Heart right ventricle (tissue), 16 donors: ENCODE results near the gene GRM1. TPM values are rescaled to one million over a fixed set of nuclear protein-coding genes. Genes with fewer than 3 reads are reported as not detected.

Source experiments
- ATAC-seq, 8 donors: fragments of 200-7000 bp; cut with Tn5 transposase; one replicate each; pipeline ENCODE4 v1.9.1; 2020; ENCODE audit warnings: mild to moderate bottlenecking in 8 of 8, moderate library complexity in 8 of 8, moderate number of reproducible peaks in 1 of 8
- DNase-seq, 2 donors: peaks; one replicate each; pipeline ENCODE4 v3.0.0-alpha.2; 2020
- H3K27ac ChIP-seq, 10 donors: fragments of 200-600 bp; sonication (generic) in 2 of 10; one replicate each; pipeline versions ENCODE4 v1.5.0 to v1.8.0; 2020 to 2022; ENCODE audit warnings: mild to moderate bottlenecking in 3 of 10
- H3K27me3 ChIP-seq, 7 donors: fragments of 200-600 bp; one replicate each; pipeline ENCODE4 v1.8.0; 2021 to 2022; ENCODE audit warnings: mild to moderate bottlenecking in 2 of 7
- H3K36me3 ChIP-seq, 9 donors: fragments of 200-600 bp; sonication (generic) in 1 of 9; one replicate each; pipeline versions ENCODE4 v1.5.0 to v1.8.0; 2020 to 2022; ENCODE audit warnings: mild to moderate bottlenecking in 2 of 9
- H3K4me1 ChIP-seq, 9 donors: fragments of 200-600 bp; sonication (generic) in 1 of 9; one replicate each; pipeline versions ENCODE4 v1.5.0 to v1.8.0; 2020 to 2022; ENCODE audit warnings: mild to moderate bottlenecking in 4 of 9
- H3K4me3 ChIP-seq, 10 donors: fragments of 200-600 bp; sonication (generic) in 2 of 10; one replicate each; pipeline versions ENCODE4 v1.5.0 to v1.8.0; 2020 to 2022; ENCODE audit warnings: mild to moderate bottlenecking in 7 of 10, moderate library complexity in 2 of 10
- H3K9me3 ChIP-seq, 11 donors: fragments of 200-600 bp in 10 of 11; sonication (generic) in 2 of 11; one replicate each; pipeline versions ENCODE4 v1.5.0 to v1.8.0; 2013 to 2022; ENCODE audit warnings: mild to moderate bottlenecking in 2 of 11, control low read depth in 1 of 11, moderate library complexity in 1 of 11
- WGBS, 2 donors: extraction: QIAGEN DNeasy Blood & Tissue Kit; methylation state at CpG; one replicate each; pipeline ENCODE4 v1.1.7; 2013; ENCODE audit warnings: inconsistent platforms in 1 of 2; 5-methylcytosine and 5-hydroxymethylcytosine counted together
- intact Hi-C, 10 donors: fragments of 100-400 bp; cut with DNase I; formaldehyde crosslinking; loops; one replicate each; pipeline versions ENCODE4 v1.11.1 to v1.14.2; 2022
- polyA plus RNA-seq, 2 donors: library from polyadenylated mRNA; stranded (reverse); fragments of 200-250 nt; gene quantifications; one replicate each; pipeline ENCODE4 v1.2.3, GENCODE V29; 2013
- total RNA-seq, 10 donors: library from RNA; stranded (reverse); fragmentation: NEBNext Ultra II Directional in 3 of 10; extraction: Animal tissue kit (Norgen Biotek cat#: 25700) in 3 of 10; gene quantifications; one replicate each; pipeline versions ENCODE4 v1.2.1 to v1.2.4, GENCODE V29; 2021 to 2023
- TF ChIP-seq, protein P1 (sequence below), 9 donors: fragments of 200-600 bp; sonication (generic) in 2 of 9; IDR thresholded peaks; one replicate each; pipeline versions ENCODE4 v1.5.0 to v1.8.0; 2021 to 2022; ENCODE audit warnings: antibody characterized with exemption in 9 of 9, mild to moderate bottlenecking in 5 of 9, moderate library complexity in 1 of 9
- donor health status: Arrhythmogenic right ventricular cardiomyopathy.
- donor health status: ischemic (EF 13 %, LVEDD 7.1; RV severe dilation, severe dysfunction).
- donor health status: healthy with polysubstance abuse.
- donor health status: DM: no; HTN: yes; CAD: no.
- donor health status: DM: no; HTN: no; CAD: no.
- donor health status: ischemic (EF 25% LVEDD 6.9; RV normal size, moderate dysfunction).
- donor health status: ischemic (EF 25% LVEDD 5.7; RV mildly dilated, moderate dysfunction).
- donor health status: healthy.
- donor health status: DM: yes; HTN: yes; CAD: no.
- donor health status: Ischemic cardiomyopathy.
- donor health status: ischemic (EF 35%, LVEDD 5.7; RV mildly dilated, moderate dysfunction).
- donor health status: nonischemic (EF 11% LVEDD 7.7; RV severe dilation, severe dysfunction).
- donor health status: DM: yes; HTN: yes; CAD: no.
- donor health status: PGD.
- donor health status: ischemic (EF 29% LVEDD 5.4; RV normal size, mild dysfunction).
- donor health status: nonischemic (EF 23%, LVEDD 6.1; RV moderate dilation, normal function).

GRM1 gene
- total and polyA plus RNA-seq, 12 donors: 0.26 to 8.3 (median 4.6) TPM

DNA sequence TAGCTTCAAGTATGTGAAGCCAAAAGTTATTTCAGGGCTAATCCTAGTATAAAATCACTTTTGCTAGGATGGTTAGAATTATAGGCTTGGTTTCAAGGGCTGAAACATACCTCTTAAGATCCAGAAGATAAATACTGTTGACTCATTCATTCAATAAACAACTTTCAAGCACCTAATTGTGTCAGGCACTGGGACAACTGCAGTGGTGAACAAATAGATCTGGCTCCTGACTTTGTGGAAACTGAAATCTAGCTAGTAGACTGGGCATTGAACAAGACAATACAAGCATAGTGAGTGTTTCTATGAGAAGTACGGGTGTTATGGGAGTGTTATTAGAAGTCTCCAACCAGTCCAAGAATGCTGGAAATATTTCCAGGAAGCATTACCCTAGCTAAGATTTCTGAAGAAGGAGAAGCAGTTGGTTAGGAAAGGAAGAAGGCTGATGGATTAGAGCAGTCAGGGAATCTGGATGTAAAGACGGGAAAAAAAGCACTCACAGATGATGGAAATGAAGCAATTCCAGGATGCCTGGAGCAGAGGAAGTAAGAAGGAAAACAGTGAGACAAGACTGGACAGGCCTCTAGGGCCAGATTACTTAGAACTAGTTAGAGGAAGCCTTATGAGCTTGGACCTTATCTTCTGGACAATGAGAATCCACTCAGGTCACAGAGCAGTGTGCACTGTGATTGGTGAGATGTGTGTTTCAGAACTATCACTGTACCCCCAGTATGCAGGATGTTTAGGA lies 382.2 kb downstream of the GRM1 start:
- Histone ChIP-seq H3K4me1 (no peaks in the 10 kb centered on the region), H3K9me3 (peaks cover 0 to 5% (median 0%) of the 10 kb centered on the region in 11 donors), H3K4me3 (no peak overlapping the region), H3K27me3 (no peaks in the 10 kb centered on the region), H3K36me3 (no peaks in the 10 kb centered on the region), H3K27ac (no peak overlapping the region)
- TF ChIP-seq, protein P1, sequence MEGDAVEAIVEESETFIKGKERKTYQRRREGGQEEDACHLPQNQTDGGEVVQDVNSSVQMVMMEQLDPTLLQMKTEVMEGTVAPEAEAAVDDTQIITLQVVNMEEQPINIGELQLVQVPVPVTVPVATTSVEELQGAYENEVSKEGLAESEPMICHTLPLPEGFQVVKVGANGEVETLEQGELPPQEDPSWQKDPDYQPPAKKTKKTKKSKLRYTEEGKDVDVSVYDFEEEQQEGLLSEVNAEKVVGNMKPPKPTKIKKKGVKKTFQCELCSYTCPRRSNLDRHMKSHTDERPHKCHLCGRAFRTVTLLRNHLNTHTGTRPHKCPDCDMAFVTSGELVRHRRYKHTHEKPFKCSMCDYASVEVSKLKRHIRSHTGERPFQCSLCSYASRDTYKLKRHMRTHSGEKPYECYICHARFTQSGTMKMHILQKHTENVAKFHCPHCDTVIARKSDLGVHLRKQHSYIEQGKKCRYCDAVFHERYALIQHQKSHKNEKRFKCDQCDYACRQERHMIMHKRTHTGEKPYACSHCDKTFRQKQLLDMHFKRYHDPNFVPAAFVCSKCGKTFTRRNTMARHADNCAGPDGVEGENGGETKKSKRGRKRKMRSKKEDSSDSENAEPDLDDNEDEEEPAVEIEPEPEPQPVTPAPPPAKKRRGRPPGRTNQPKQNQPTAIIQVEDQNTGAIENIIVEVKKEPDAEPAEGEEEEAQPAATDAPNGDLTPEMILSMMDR (IDR thresholded peaks at IDR 0.05): no peak
- WGBS, 2 donors: 72 to 78% methylated on average over 2 of the region's 2 CpGs
- no peak for DNase-seq
- intact Hi-C loops: no loop called here
- no peak for ATAC-seq

DNA sequence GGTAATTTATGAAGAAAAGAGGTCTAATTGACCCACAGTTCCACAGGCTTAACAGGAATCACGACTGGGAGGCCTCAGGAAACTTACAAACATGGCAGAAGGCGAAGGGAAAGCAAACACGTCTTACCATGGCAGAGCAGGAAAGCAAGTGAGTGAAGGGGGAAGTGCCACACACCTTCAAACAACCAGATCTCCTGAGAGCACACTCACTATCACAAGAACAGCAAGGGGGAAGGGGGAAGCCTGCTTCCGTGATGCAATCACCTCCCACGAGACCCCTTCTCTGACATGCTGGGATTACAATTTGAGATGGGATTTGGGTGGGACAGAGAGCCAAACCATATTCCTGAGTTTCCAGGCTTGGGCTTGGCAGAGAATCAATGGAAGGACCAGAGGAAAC lies 390.7 kb downstream of the GRM1 start:
- no peaks in the 10 kb centered on the region for H3K36me3 ChIP-seq
- no peaks in the 10 kb centered on the region for H3K4me1 ChIP-seq
- no peak for DNase-seq
- no peaks in the 10 kb centered on the region for H3K9me3 ChIP-seq
- TF ChIP-seq, protein P1 (IDR thresholded peaks at IDR 0.05): no peak
- intact Hi-C loops: no loop called here
- 61 to 68% methylated on average over 5 of the region's 5 CpGs for WGBS, 2 donors
- no peak overlapping the region for H3K27ac ChIP-seq
- no peak for ATAC-seq
- H3K27me3 ChIP-seq: no peaks in the 10 kb centered on the region
- no peak overlapping the region for H3K4me3 ChIP-seq

DNA sequence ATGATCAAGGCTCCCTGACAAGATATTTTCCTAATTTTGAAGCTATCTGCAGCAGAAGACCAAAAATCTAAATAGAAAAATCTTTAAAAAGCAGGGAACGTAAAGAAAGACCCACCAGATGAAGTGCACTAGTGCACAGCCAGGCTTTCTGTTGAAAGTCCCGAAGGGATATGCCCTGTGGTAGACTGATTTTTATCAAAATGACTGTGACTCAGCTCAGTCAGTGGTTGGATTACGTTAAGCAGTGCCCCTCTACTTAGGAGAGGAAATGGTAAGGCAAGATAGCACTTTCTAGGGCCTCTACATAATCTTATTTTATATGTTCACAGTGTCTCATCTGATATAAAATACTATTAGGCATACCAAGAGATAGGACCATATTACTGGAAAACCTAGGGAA lies 391.4 kb downstream of the GRM1 start:
- ATAC-seq (no peak), DNase-seq (no peak)
- intact Hi-C loops: no loop called here
- WGBS, 2 donors: 79 to 80% methylated on average over 3 of the region's 3 CpGs
- H3K36me3 ChIP-seq: no peaks in the 10 kb centered on the region
- H3K9me3 ChIP-seq: no peaks in the 10 kb centered on the region
- H3K27ac ChIP-seq: no peak overlapping the region
- no peak overlapping the region for H3K4me3 ChIP-seq
- TF ChIP-seq, protein P1 (IDR thresholded peaks at IDR 0.05): no peak
- H3K27me3 ChIP-seq: no peaks in the 10 kb centered on the region
- no peaks in the 10 kb centered on the region for H3K4me1 ChIP-seq

DNA sequence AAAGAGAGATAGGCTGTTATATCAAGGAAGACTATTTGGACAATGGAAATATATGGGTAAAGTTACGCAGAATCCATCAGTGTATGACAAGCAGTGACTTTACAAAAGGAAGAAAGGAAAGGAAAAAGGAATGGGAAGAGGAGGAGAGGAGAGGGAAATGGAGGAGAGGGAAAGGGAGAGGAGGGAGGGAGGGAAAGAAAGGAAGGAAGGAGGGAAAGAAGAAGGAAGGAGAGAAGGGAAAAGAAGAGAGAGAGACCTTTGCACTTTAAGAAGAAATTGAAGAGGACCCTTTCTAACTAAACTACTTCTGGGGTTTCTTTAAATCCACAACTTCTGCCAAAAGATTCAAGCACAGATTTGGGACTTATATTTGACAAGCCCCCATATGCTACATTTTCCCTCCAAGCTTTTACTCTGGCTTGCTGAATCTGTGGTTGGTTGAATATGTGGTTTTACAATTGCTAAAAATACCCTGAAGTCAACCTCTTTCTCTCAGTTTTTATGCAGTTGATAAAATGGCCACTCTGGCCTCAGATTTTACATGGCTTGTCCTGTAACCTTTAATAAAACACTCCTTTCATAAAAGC lies 394.0 kb downstream of the GRM1 start:
- TF ChIP-seq, protein P1 (IDR thresholded peaks at IDR 0.05): no peak
- H3K36me3 ChIP-seq: no peaks in the 10 kb centered on the region
- WGBS, 2 donors: 88 to 93% methylated on average over 1 of the region's 1 CpG
- H3K9me3 ChIP-seq: no peaks in the 10 kb centered on the region
- H3K4me3 ChIP-seq: no peak overlapping the region
- DNase-seq (no peak), ATAC-seq (no peak)
- intact Hi-C loops: no loop called here
- no peaks in the 10 kb centered on the region for H3K27me3 ChIP-seq
- no peaks in the 10 kb centered on the region for H3K4me1 ChIP-seq
- H3K27ac ChIP-seq: no peak overlapping the region
